Breast epithelium (tissue), 4 donors: ENCODE results near the gene LTBP4. TPM values are rescaled to one million over a fixed set of nuclear protein-coding genes. Genes with fewer than 3 reads are reported as not detected.

Experiments
- DNase-seq, 2 donors: peaks; one replicate each; pipeline ENCODE4 v3.0.0-alpha.2; 2019; ENCODE audit warnings: low spot score in 2 of 2
- H3K27ac ChIP-seq, 2 donors: fragments of 200-600 bp; sonication (generic) in 1 of 2; one replicate each; pipeline ENCODE4 v1.5.1; 2016 to 2019; ENCODE audit warnings: mild to moderate bottlenecking in 1 of 2
- H3K27me3 ChIP-seq, 2 donors: fragments of 200-600 bp; sonication (generic) in 1 of 2; one replicate each; pipeline versions ENCODE4 v1.5.1 to v1.6.0; 2017 to 2019; ENCODE audit warnings: control low read depth in 1 of 2, mild to moderate bottlenecking in 1 of 2
- H3K36me3 ChIP-seq: fragments of 200-600 bp; one replicate; pipeline ENCODE4 v1.5.1; 2019
- H3K4me1 ChIP-seq, 2 donors: fragments of 200-600 bp; sonication (generic); one replicate each; pipeline ENCODE4 v1.5.1; 2016 to 2019; ENCODE audit warnings: control low read depth in 1 of 2
- H3K4me3 ChIP-seq, 3 donors: fragments of 200-600 bp; sonication (generic); 1 replicate in 2 of 3; 2 replicates in 1 of 3; pipeline ENCODE4 v1.5.1; 2016 to 2019; ENCODE audit warnings: mild to moderate bottlenecking in 3 of 3, moderate library complexity in 2 of 3
- H3K9me3 ChIP-seq, 2 donors: fragments of 200-600 bp; sonication (generic) in 1 of 2; one replicate each; pipeline ENCODE4 v1.5.1; 2016 to 2019; ENCODE audit warnings: control low read depth in 1 of 2
- CTCF ChIP-seq, 3 donors: fragments of 450-650 bp; IDR thresholded peaks; one replicate each; pipeline ENCODE4 v1.5.1; 2016 to 2017; ENCODE audit warnings: antibody characterized with exemption in 3 of 3, mild to moderate bottlenecking in 3 of 3, moderate library complexity in 3 of 3
- POLR2A ChIP-seq: fragments of 450-650 bp; IDR thresholded peaks from one replicate; pipeline ENCODE4 v1.6.1; 2016; ENCODE audit warnings: antibody characterized with exemption, mild to moderate bottlenecking, moderate library complexity
- POLR2AphosphoS5 ChIP-seq, 3 donors: sonication (generic); formaldehyde crosslinking; IDR thresholded peaks; one replicate each; pipeline ENCODE4 v1.6.1; 2017; ENCODE audit warnings: antibody characterized with exemption in 3 of 3
- intact Hi-C: fragments of 100-400 bp; cut with DNase I; formaldehyde crosslinking; loops from one replicate; pipeline ENCODE4 v1.15.1; 2023; ENCODE audit warnings: low total_unique reads
- total RNA-seq, 3 donors: library from RNA; depleted of rRNA; stranded (reverse); fragments of >200 nt; gene quantifications; one replicate each; pipeline ENCODE4 v1.1.0, GENCODE V29; 2016

The LTBP4 gene
- total RNA-seq, 3 donors from 2014 or later: 52.7 to 130 (median 89.1) TPM

DNA sequence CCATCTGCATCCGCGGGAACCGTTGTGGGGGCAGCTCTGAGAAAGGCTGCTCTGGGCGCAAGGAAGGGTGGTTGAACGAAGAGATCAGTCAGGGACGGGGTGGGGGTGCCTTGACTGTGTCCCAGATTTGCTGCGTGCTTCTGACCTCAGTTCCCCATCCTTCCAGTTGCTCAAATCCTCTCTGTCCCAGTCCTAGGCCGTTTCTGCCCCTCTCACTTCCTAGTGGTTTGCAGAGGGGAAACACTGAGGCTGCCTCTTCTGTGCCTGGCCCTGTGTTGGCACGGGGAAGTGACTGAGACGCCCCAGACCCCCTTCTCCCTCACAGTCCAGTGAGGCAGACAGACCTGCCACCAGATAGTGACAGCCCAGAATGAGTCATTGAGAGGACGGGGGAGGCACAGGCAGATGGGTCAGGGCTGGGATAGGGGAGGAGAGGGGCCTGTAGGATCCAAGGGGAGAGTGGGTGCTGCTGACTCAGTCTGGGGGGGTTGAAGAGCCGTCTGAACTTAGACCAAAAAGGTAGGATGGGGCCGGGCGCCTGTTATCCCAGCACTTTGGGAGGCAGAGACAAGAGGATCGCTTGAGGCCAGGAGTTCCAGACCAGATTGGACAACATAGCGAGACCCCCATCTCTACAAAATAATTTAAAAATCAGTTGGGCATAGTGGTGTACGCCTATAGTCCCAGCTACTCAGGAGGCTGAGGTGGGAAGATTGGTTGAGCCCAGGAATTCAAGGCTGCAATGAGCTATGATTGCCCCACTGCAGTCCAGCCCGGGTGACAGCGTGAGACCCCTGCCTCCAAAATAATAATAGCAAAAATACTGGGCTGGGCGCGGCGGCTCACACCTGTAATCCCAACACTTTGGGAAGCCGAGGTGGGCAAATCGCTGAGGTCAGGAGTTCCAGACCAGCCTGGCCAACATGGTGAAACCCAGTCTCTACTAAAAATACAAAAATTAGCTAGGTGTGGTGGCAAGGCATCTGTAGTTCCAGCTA lies 62.8 kb downstream of the LTBP4 start:
- H3K4me1 ChIP-seq: no peaks in the 10 kb centered on the region
- H3K9me3 ChIP-seq: no peaks in the 10 kb centered on the region
- no peak for DNase-seq
- intact Hi-C loops: loop anchor here (5.0 to 10.0 kb wide), 2 partner anchors 88 to 151 kb away; partner anchors contain the start of genes ACTMAP and SNRPA
- peak overlapping the region; percentile 54 to 81 (median 69) for H3K4me3 ChIP-seq
- H3K36me3 ChIP-seq: no peaks in the 10 kb centered on the region
- TF ChIP-seq CTCF (IDR thresholded peaks at IDR 0.05) (no peak), POLR2A (no peak), POLR2AphosphoS5 (IDR thresholded peaks at IDR 0.05) (no peak)
- H3K27me3 ChIP-seq: no peaks in the 10 kb centered on the region
- H3K27ac ChIP-seq: peak overlapping the region; percentile 80 to 91

- no peak overlapping the region for H3K4me3 ChIP-seq
- H3K9me3 ChIP-seq: no peaks in the 10 kb centered on the region
- intact Hi-C loops: loop anchor here (10.0 kb wide), 1 partner anchor 148 kb away; no protein-coding TSS in a partner anchor
- no peak for DNase-seq
- H3K36me3 ChIP-seq: no peaks in the 10 kb centered on the region
- TF ChIP-seq CTCF (IDR thresholded peaks at IDR 0.05) (no peak), POLR2AphosphoS5 (IDR thresholded peaks at IDR 0.05) (no peak), POLR2A (no peak)
- no peak overlapping the region for H3K27ac ChIP-seq
- H3K27me3 ChIP-seq: no peaks in the 10 kb centered on the region
- no peaks in the 10 kb centered on the region for H3K4me1 ChIP-seq
These were observed 65.8 kb downstream of the LTBP4 start for GRCh38 chr19:40666803-40667438.

DNA sequence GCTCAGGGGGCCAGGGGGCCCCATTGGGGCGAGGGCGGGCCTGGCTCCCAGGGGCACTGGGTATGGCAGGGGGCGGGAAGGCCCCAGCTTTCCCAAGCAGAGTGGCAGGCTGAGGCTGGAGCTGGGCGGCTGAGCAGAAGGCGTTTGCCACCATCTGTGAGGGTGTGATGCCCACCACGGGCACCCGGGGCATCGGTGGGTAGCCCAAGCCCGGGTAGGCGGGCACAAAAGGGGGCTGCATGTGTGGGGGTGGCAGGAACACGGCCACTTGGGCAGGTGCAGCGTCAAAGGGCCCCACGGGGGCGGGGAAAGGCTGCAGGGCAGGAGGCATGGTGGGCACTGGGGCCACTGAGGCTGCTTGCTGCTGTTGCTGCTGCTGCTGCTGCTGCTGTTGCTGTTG lies 66.4 kb downstream of the LTBP4 start:
- H3K36me3 ChIP-seq: no peaks in the 10 kb centered on the region
- intact Hi-C loops: loop anchor here (10.0 kb wide), 1 partner anchor 147 kb away; no protein-coding TSS in a partner anchor
- no peaks in the 10 kb centered on the region for H3K27me3 ChIP-seq
- no peak overlapping the region for H3K4me3 ChIP-seq
- no peak overlapping the region for H3K27ac ChIP-seq
- no peaks in the 10 kb centered on the region for H3K9me3 ChIP-seq
- DNase-seq: no peak
- TF ChIP-seq POLR2AphosphoS5 (IDR thresholded peaks at IDR 0.05): no peak
- no peak for TF ChIP-seq CTCF (IDR thresholded peaks at IDR 0.05)
- no peak for TF ChIP-seq POLR2A
- no peaks in the 10 kb centered on the region for H3K4me1 ChIP-seq

GRCh38 chr19:40668991-40669614 lies 67.9 kb downstream of the LTBP4 start:
- H3K27ac ChIP-seq: no peak overlapping the region
- no peak overlapping the region for H3K4me3 ChIP-seq
- no peak for DNase-seq
- no peaks in the 10 kb centered on the region for H3K4me1 ChIP-seq
- no peaks in the 10 kb centered on the region for H3K27me3 ChIP-seq
- TF ChIP-seq POLR2A: no peak
- no peak for TF ChIP-seq CTCF (IDR thresholded peaks at IDR 0.05)
- no peak for TF ChIP-seq POLR2AphosphoS5 (IDR thresholded peaks at IDR 0.05)
- H3K36me3 ChIP-seq: no peaks in the 10 kb centered on the region
- H3K9me3 ChIP-seq: no peaks in the 10 kb centered on the region
- intact Hi-C loops: loop anchor here (10.0 kb wide), 1 partner anchor 146 kb away; no protein-coding TSS in a partner anchor
